AG09309 (cell line): ENCODE results near the gene NOL12.

ENCODE experiments used
- DNase-seq: peaks from one replicate; pipeline ENCODE4 v3.0.0-alpha.2; 2010; ENCODE audit warnings: low read depth
- H3K4me3 ChIP-seq: 2 replicates; pipeline ENCODE4 v1.5.1; 2011; ENCODE audit warnings: mild to moderate bottlenecking, low read depth, low read length, moderate library complexity; ENCODE audit not compliant: control insufficient read depth
- CTCF ChIP-seq: IDR thresholded peaks from 2 replicates; pipeline ENCODE4 v1.5.1; 2011; ENCODE audit warnings: mild to moderate bottlenecking, low read depth, low read length, inconsistent platforms; ENCODE audit not compliant: insufficient read depth, control insufficient read depth; ENCODE audit errors: missing control alignments

NOL12 gene

DNA sequence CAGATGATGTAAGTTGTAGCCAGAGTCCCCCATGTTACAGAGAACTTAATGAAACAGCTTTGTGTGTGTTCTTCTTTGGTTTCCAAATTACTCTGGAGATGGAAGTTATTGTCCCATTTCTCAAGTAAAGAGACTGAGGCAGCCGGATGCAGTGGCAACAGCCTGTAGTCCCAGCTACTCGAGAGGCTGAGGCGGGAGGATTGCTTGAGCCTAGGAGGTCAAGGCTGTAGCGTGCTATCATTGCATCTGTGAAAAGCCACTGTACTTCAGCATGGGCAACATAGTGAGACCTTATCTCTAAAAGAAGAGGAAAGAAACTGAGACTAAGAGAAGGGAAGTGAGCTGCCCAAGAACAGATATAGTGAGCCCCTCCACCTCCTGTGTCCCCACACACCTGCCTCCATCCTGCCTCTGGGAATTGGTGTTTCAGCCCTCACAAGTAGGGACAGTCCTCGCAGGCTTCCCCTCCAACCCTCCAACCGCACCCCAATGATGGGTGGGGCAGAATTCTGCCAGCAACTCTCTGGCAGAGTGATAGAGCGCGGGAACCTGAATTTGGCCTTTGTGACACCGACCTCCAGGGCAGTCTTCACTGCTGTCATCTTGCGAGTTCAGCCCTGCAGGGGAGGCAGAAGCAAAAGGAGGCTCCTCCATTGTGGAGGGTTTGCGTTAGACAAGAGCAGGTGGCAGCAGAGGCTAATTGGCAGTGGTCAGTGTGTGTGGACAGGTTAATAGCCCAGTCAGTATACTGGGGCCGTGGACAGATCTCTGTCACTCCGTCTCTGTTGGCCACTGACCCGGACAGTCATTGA is 26.0 kb upstream of the NOL12 start:
- no peak for TF ChIP-seq CTCF
- no peak for DNase-seq
- H3K4me3 ChIP-seq, result peak overlapping the region; percentile 84

GRCh38 chr22:37660709-37661045 is 25.5 kb upstream of the NOL12 start:
- TF ChIP-seq CTCF, result no peak
- DNase-seq, result no peak
- no peak overlapping the region for H3K4me3 ChIP-seq

DNA sequence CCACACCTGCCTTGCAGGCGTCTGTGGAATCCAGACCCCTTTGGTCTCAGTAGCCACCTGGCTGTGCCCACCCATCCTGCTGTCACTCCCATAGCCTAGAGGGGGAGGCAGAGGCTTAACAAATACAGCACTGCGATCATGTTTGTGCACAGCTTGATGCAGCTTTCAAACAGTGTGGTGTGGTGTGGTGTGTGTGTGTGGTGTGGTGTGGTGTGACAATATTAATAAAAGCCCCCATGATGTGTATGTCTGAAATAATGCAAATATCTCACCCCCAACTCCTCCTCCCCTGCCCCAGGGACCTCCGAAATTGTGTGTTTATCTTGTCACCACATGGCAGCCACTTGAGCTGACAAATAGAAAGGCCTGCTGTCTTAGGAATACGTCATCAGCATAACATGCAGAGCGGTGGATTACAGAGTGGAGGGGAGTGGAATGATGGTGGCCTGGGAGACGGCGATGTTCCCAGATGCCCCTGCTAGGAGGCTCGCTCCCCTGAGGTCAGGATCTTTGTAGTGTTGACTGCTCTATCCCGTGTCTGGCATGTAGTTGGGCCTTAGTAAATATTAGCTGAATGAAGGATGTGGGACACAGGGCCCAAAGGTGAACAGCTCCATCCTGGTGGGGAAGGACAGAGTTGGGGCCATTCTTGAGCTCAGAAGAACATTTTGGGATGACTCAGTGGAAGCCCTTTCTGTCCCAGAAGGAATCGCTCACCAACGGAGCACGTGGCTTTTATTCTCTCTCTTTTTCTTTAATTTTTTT is 24.8 kb upstream of the NOL12 start:
- TF ChIP-seq CTCF, result peak; percentile 72
- no peak overlapping the region for H3K4me3 ChIP-seq
- DNase-seq, result no peak

- DNase-seq, result no peak
- H3K4me3 ChIP-seq, result no peak overlapping the region
- TF ChIP-seq CTCF, result no peak
These were observed 24.1 kb upstream of the NOL12 start for GRCh38 chr22:37662039-37662438.

- no peak for DNase-seq
- no peak overlapping the region for H3K4me3 ChIP-seq
- TF ChIP-seq CTCF, result no peak
These were observed 22.5 kb upstream of the NOL12 start for GRCh38 chr22:37663521-37664140.

DNA sequence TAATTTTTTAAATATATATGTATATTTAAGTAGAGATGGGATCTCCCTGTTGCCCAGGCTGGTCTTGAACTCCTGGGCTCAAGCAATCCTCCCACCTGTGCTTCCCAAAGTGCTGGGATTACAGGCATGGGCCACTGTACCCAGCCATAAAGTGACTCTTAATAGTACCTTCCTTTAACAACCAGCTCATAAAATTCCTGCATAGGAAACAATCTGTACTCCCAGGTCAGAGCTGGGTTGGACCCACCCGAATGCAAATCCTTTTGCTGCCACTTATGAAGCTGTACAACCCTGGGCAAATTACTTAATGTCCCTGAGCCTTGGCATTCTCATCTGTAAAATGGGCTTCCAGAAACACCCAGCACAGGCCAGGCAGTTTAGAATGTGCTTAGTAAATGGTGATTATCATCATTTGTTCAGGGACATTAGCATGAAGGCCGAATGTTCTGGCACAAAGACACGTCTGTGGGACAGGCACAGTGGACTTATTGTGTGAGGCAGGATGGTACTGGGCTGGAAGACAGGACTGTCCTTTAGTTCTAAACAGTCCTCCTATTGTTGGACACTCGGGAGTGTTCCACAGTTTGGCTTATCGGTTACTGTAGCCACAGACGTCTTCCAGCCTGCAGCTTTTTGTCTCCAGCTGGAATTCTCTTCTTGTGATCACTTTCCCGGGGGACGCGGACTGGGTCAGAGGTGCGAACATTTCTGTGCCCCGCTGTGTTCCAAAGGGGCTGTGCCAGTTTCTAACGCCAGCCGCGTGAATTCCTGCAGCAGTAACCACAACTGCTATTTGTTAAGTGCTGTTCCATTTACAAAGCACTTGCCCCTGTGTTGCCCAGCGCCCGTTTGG is 21.7 kb upstream of the NOL12 start:
- no peak for TF ChIP-seq CTCF
- H3K4me3 ChIP-seq, result no peak overlapping the region
- DNase-seq, result no peak
